ENCODE results near the gene TXN2.

DNA sequence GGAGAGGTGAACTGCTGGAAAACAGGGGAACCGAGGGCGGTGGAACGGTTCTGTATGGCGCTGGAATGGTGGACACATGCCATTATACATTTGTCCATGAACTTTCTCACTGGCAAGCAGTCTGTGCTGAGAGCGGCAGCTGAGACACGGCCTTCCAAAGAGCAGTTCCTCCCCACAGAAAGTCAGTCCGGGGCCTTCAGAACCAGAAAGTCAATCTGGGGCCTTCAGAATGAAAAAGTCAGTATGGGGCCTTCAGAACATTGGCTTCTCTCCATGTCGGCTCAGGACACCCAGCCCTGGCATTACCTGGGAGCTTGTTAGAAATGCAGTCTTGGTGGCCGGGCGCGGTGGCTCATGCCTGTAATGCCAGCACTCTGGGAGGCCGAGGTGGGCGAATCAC lies 8.8 kb downstream of the TXN2 start:
- TF ChIP-seq, protein P1, sequence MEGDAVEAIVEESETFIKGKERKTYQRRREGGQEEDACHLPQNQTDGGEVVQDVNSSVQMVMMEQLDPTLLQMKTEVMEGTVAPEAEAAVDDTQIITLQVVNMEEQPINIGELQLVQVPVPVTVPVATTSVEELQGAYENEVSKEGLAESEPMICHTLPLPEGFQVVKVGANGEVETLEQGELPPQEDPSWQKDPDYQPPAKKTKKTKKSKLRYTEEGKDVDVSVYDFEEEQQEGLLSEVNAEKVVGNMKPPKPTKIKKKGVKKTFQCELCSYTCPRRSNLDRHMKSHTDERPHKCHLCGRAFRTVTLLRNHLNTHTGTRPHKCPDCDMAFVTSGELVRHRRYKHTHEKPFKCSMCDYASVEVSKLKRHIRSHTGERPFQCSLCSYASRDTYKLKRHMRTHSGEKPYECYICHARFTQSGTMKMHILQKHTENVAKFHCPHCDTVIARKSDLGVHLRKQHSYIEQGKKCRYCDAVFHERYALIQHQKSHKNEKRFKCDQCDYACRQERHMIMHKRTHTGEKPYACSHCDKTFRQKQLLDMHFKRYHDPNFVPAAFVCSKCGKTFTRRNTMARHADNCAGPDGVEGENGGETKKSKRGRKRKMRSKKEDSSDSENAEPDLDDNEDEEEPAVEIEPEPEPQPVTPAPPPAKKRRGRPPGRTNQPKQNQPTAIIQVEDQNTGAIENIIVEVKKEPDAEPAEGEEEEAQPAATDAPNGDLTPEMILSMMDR (conservative IDR thresholded peaks at IDR 0.05 in 1 of 2, IDR thresholded peaks at IDR 0.05 in 1 of 2; ENCODE audit: low read depth in 1 of 2, low read length in 2 of 2): no peak
- TF ChIP-seq EZH2 (IDR thresholded peaks at IDR 0.05; ENCODE audit: low read length, missing control alignments): no peak

Measured in fibroblast of lung (primary cell).